Glomerular visceral epithelial cell (primary cell): ENCODE data around the gene MMP11.

Experiments used
- DNase-seq: peaks from one replicate; pipeline ENCODE4 v3.0.0-alpha.2; 2016; ENCODE audit errors: extremely low spot score

MMP11 gene

GRCh38 chr22:23801238-23801821, 28.7 kb downstream of the MMP11 start:
- no peak for DNase-seq

- no peak for DNase-seq
Observed at GRCh38 chr22:23801886-23802377, 29.3 kb downstream of the MMP11 start.

- DNase-seq, result no peak
Observed at GRCh38 chr22:23803001-23803819, 30.6 kb downstream of the MMP11 start.

- no peak for DNase-seq
Observed at GRCh38 chr22:23804781-23805291, 32.2 kb downstream of the MMP11 start.

GRCh38 chr22:23806837-23807236, 34.2 kb downstream of the MMP11 start:
- no peak for DNase-seq

GRCh38 chr22:23812378-23812777, 39.7 kb downstream of the MMP11 start:
- no peak for DNase-seq

GRCh38 chr22:23815541-23816155, 43.0 kb downstream of the MMP11 start:
- DNase-seq, result no peak

GRCh38 chr22:23816156-23816976, 43.7 kb downstream of the MMP11 start:
- no peak for DNase-seq

GRCh38 chr22:23817146-23817545, 44.5 kb downstream of the MMP11 start:
- DNase-seq, result no peak

GRCh38 chr22:23818541-23818940, 45.9 kb downstream of the MMP11 start:
- no peak for DNase-seq

- no peak for DNase-seq
Observed at GRCh38 chr22:23820748-23821211, 48.1 kb downstream of the MMP11 start.

GRCh38 chr22:23822101-23822671, 49.5 kb downstream of the MMP11 start:
- DNase-seq, result no peak

- DNase-seq, result no peak
Observed at GRCh38 chr22:23823331-23823791, 50.7 kb downstream of the MMP11 start.

- no peak for DNase-seq
Observed at GRCh38 chr22:23824476-23825245, 52.0 kb downstream of the MMP11 start.

- no peak for DNase-seq
Observed at GRCh38 chr22:23825246-23825905, 52.7 kb downstream of the MMP11 start.

- no peak for DNase-seq
Observed at GRCh38 chr22:23826510-23827350, 54.1 kb downstream of the MMP11 start.

- DNase-seq, result no peak
Observed at GRCh38 chr22:23827351-23827995, 54.8 kb downstream of the MMP11 start.
